GM18502 (cell line): ENCODE data around the gene SAPCD1.

Experiments
- ATAC-seq: cut with Tn5 transposase; IDR thresholded peaks from one replicate; pipeline ENCODE4 v1.9.1; 2021; ENCODE audit warnings: mild to moderate bottlenecking; ENCODE audit not compliant: unreplicated experiment, poor library complexity

SAPCD1 gene

GRCh38 chr6:31744422-31744821 is 18.0 kb upstream of the SAPCD1 start:
- no peak for ATAC-seq

DNA sequence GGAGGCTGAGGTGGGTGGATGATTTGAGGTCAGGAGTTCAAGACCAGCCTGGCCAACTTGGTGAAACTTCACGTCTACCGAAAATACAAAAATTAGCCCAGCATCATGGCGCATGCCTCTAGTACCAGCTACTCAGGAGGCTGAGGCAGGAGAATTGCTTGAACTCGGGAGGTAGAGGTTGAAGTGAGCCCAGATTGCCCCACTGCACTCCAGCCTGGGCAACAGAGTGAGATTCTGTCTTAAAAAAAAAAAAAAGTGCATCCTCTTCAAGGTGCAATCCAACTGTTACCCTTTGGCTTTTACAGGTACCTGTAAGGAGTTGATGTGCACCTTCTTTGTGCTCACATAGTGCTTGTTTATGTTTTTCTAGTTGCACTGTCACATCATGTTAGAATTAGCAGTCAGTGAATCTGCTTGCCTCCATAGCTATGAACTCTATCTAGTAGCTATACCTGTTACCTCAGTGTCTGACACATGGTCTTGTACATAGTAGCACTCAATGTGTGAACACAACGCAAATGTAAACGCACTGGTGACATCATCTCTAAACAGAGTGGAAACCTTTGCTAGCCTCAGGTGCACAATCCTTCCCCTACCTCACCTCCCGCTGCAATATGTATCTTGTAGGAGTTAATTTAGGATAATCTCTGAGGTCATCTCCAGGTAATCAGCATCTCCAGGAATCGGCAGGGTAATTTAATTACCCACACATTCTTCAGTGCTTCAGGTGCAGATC is 13.0 kb upstream of the SAPCD1 start:
- ATAC-seq = no peak

- no peak for ATAC-seq
These were observed 11.9 kb upstream of the SAPCD1 start for GRCh38 chr6:31750411-31751022.

DNA sequence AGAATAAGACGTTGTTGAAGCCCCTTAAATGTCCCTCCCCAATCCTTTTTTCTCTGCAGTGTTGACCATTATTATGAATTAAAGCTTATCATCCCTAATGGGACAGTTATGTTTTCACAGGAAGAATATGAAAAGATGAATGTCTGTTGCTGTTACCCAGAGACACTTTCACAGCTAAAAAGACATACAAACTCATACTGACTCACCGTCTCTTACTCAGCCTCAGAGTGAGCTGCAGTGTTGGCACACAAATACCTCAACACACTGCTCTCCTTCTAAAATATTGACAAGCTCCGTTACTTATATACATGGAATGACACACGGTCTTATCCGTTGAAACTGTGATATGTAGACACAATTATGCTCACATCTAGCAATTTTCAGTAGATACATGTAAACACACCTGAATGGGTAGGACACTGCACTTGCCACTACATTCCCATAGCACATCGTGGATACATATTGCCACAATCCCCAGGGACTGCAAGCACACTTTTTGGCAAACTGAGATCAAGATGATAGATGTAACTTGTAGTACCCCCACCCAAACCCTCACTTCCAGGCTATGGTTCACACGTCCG is 9.6 kb upstream of the SAPCD1 start:
- ATAC-seq = no peak

- no peak for ATAC-seq
These were observed 4.2 kb upstream of the SAPCD1 start for GRCh38 chr6:31758281-31758680.

DNA sequence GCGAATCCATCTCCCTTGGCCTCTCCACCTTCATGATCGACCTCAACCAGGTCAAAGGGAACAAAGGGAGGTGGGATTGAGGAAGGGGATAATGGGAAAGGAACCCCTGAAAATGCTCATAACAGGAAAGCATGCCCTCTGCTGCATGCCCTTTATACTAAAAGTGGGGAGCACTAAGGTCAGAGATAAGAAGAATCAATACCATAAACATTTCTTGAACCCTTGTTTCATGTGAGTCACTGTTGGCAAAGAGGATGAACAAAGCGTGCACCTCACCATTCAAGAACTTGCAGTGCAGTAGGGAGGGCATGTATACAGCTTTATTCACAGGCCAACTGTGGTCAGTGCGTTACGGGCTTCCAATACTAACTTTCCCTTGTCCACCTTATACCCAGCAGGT is 1.7 kb upstream of the SAPCD1 start:
- no peak for ATAC-seq

- no peak for ATAC-seq
These were observed 1.1 kb upstream of the SAPCD1 start for GRCh38 chr6:31761343-31761742.

DNA sequence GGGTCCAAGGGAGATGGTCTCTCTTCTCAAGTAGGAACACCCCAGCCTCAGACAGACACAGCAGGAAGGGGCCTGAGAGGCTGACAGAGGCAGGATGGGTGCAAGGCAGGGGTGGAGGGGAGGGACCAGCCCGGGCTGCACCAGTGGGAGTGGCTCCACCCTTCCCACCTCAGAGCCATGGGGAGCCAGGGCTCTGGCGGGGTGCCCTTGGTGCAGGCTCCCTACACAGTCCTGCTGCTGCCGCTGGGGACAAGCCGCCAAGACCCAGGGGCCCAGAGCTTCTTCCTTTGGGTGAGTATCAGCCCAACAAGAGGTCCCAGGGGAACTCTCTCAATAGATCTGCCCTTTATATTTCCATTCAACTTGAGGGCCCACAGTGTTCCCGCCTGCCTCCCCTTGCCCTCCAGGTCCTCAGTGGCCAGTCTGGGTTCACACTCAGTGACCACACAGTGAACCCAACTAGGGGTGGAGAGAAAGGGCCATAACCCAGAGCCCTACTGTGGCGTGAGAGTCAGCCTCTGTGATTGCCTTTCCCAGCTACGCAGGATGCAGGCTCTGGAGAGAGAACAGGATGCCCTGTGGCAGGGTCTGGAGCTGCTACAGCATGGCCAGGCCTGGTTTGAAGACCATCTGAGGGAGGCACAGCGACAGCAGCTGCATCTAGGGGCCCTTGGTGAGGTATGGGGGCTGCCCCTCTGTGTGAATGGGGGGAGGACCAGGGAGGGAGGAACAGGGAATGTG is 592 bp downstream of the SAPCD1 start:
- ATAC-seq = no peak

DNA sequence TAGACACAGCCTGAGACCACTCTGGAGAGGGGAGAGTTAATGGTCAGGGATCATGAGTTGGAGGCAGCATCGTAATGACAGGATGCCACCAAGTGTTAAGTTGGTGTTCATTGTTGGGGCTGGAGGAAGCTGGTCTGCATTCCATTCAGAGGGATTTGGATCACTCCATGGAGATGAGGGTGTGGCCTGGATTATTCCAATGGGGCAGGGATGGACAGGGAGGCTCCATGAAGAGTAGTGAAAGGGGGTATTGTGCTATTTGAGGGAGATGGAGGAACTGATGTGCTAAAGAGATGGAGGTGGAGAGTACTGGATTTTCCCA is 1.1 kb downstream of the SAPCD1 start:
- ATAC-seq = no peak

DNA sequence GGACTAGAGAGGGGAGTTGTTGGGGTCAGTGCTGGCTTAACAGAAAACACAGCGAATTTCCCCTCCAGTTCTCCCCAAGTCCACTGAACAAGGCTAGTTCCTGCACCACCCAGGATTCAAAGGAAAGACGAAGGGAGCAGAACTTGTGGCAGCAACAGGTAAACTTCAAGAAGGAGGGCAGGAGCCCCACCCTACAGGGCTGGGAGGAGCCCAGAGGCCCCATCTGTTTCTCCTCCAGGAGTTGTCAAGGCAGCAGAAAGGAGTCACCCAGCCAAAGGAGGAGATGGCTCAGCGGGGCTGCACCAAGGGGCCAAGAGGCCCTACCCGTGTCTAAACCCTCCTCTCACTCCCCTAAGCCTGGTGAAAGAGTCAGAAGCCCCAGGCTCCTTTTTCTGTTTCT is 1.7 kb downstream of the SAPCD1 start:
- no peak for ATAC-seq

DNA sequence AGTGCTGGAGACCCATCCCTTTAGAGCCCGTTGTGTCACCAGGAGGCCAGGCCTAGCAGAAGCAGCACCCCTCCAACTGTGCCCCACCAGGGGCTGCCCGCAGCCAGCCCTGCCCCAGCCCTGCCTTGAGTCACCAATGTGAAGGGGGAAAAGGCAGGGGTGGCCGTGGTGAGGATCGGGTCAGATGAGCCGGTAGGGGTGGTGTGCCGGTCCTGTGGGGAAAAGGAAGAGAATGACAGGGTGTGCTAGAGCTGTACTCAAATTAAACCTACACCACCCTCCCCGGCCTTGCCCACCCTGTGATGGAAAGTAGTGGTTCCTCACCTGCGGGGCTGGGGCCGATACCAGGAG is 3.1 kb downstream of the SAPCD1 start:
- no peak for ATAC-seq

- no peak for ATAC-seq
These were observed 3.7 kb downstream of the SAPCD1 start for GRCh38 chr6:31765910-31766794.

GRCh38 chr6:31767096-31767645 is 4.7 kb downstream of the SAPCD1 start:
- ATAC-seq = no peak

DNA sequence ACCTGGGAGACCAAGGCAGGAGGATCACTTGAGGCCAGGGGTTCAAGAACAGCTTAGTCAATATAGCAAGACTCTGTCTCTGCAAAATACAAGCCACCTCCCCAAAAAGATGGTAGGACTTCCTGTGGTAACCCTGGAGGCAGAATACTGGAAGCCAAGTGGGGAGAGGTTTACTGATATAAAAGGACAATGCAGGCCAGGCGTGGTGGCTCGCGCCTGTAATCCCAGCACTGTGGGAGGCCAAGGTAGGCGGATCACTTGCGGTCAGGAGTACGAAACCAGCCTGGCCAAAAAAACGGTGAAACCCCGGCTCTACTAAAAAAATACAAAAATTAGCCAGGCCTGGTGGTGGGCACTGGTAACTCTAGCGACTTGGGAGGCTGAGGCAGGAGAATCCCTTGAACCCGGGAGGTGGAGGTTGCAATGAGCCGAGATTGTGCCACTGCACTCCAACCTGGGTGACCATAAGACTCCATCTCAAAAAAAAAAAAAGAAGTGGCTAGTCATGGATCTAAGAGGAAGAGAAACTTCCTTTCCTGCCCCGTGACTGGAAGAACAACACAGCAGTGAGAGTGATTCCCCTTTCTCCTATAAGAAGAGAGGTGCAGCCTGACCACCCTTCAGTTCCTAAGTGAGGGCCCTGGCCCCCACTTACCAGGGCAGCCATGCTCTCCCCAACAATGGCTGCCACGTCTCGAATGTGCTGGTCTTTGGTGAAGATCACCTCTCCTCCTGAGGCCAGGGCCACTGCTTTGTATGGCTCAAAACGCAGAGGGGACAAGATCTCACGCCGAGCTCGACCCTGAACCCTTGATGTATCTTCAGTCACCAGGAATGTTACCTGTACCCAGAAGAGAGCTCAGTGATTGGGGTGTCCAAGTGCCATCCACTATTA is 6.2 kb downstream of the SAPCD1 start:
- ATAC-seq = no peak

DNA sequence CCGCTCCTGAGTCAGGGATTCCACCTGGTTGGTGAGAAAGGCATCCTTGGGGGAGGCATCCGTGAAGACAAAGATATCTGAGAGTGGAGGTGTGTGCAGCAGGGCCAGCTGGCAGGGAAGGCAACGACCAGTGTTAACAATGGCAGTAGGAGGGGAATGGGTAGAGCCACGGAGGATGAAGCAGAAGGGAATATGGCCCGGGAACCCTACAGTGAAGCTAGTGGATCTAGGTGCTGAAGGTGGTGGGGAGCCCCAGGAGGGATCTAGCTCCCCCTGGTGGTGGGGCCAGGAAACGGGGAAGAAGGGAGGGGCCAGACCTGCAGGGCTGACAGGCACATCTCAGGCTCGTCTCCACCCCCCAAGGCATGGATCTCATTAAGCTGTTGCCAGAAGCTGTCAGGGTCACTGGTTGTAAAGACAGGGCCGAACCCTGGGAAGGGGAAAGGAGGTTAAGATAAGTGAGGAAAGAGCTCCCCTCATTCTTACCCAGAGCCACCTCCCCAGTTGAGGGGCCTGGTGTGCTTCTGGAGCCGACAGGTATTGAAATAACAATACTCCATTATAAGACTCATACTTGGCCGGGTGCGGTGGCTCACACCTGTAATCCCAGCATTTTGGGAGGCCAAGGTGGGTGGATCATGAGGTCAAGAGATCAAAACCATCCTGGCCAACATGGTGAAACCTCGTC is 7.4 kb downstream of the SAPCD1 start:
- ATAC-seq = no peak

GRCh38 chr6:31770860-31771259 is 8.4 kb downstream of the SAPCD1 start:
- no peak for ATAC-seq

DNA sequence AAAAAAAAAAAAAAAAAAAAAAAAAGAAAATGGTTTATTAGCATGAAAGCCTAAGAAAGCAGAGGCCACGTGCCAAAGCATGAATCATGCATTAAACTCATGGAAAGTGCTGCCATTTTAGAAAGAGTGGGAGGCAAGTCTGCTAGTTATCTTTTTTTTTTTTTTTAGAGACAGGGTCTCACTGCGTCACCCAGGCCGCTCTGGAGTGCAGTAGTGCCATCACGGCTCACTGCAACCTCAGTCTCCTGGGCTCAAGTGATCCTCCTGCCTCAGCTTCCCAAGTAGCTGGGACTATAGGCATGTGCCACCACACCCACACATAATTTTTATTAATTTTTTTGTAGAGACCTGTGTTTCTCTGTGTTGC is 9.5 kb downstream of the SAPCD1 start:
- no peak for ATAC-seq

- no peak for ATAC-seq
These were observed 12.7 kb downstream of the SAPCD1 start for GRCh38 chr6:31775184-31775583.
